ENCODE results near the gene KLRB1. TPM values are rescaled to one million over a fixed set of nuclear protein-coding genes. Genes with fewer than 3 reads are reported as not detected.
A peak's percentile ranks its signal among the peaks of the same experiment; 100 is the strongest.
"Not testable (repeated sequence)": the region's sequence is repeated elsewhere in the genome, so short reads cannot be mapped to it uniquely, and the experiment has no call there.

Gene KLRB1
- polyA plus RNA-seq, 1 donor (not counting 4 experiments of a cell fraction or from before 2014, with no cell fraction given), result not detected

GRCh38 chr12:9564418-9564817, 43.3 kb downstream of the KLRB1 start:
- H3K27ac ChIP-seq (ENCODE audit: control insufficient read depth, insufficient read depth, low read length); DNase-seq (ENCODE audit: low read depth, low spot score); H3K9me3 ChIP-seq (ENCODE audit: control insufficient read depth, low read depth, low read length); H3K4me1 ChIP-seq (ENCODE audit: control insufficient read depth, extremely low read depth, insufficient read depth, low read length); H3K9me1 ChIP-seq (ENCODE audit: control insufficient read depth, extremely low read depth, insufficient read depth, low read length); H2AFZ ChIP-seq (ENCODE audit: control insufficient read depth, low read length); H3K36me3 ChIP-seq (ENCODE audit: control insufficient read depth in 2 of 2, extremely low read depth in 1 of 2, insufficient read depth in 2 of 2, low read length in 2 of 2); H3K4me2 ChIP-seq (ENCODE audit: control insufficient read depth, extremely low read depth, insufficient read depth, low read depth, low read length); dilution Hi-C loops (cut with MboI; ENCODE audit: extremely low pct_ligation_motif_present, low sequenced_read_pairs); H3K79me2 ChIP-seq (ENCODE audit: control insufficient read depth, insufficient read depth, low read length); H4K20me1 ChIP-seq (ENCODE audit: control insufficient read depth, extremely low read depth, insufficient read depth, low read length); H3K27me3 ChIP-seq (ENCODE audit: control insufficient read depth, extremely low read depth, insufficient read depth, low read length); H3K9ac ChIP-seq (ENCODE audit: control insufficient read depth, extremely low read depth, insufficient read depth, low read length); H3K4me3 ChIP-seq (ENCODE audit: control insufficient read depth in 2 of 3, extremely low read depth in 1 of 3, insufficient read depth in 2 of 3, low read depth in 1 of 3, low read length in 3 of 3): not testable (repeated sequence)
- peak; percentile 74 for FAIRE-seq

GRCh38 chr12:9562841-9563453, 44.8 kb downstream of the KLRB1 start:
- dilution Hi-C loops (cut with MboI; ENCODE audit: extremely low pct_ligation_motif_present, low sequenced_read_pairs); H3K4me2 ChIP-seq (ENCODE audit: control insufficient read depth, extremely low read depth, insufficient read depth, low read depth, low read length): not testable (repeated sequence)
- peak; percentile 91 for FAIRE-seq

GRCh38 chr12:9545489-9545888, 62.2 kb downstream of the KLRB1 start:
- H3K79me2 ChIP-seq (ENCODE audit: control insufficient read depth, insufficient read depth, low read length); H4K20me1 ChIP-seq (ENCODE audit: control insufficient read depth, extremely low read depth, insufficient read depth, low read length); H3K9me1 ChIP-seq (ENCODE audit: control insufficient read depth, extremely low read depth, insufficient read depth, low read length); H3K9ac ChIP-seq (ENCODE audit: control insufficient read depth, extremely low read depth, insufficient read depth, low read length); H3K27me3 ChIP-seq (ENCODE audit: control insufficient read depth, extremely low read depth, insufficient read depth, low read length); dilution Hi-C loops (cut with MboI; ENCODE audit: extremely low pct_ligation_motif_present, low sequenced_read_pairs); H3K27ac ChIP-seq (ENCODE audit: control insufficient read depth, insufficient read depth, low read length); H3K36me3 ChIP-seq (ENCODE audit: control insufficient read depth in 2 of 2, extremely low read depth in 1 of 2, insufficient read depth in 2 of 2, low read length in 2 of 2); H3K9me3 ChIP-seq (ENCODE audit: control insufficient read depth, low read depth, low read length); H3K4me1 ChIP-seq (ENCODE audit: control insufficient read depth, extremely low read depth, insufficient read depth, low read length); DNase-seq (ENCODE audit: low read depth, low spot score); H3K4me3 ChIP-seq (ENCODE audit: control insufficient read depth in 2 of 3, extremely low read depth in 1 of 3, insufficient read depth in 2 of 3, low read depth in 1 of 3, low read length in 3 of 3); H3K4me2 ChIP-seq (ENCODE audit: control insufficient read depth, extremely low read depth, insufficient read depth, low read depth, low read length); H2AFZ ChIP-seq (ENCODE audit: control insufficient read depth, low read length): not testable (repeated sequence)
- FAIRE-seq, result peak; percentile 96

More at GRCh38 chr12:9562841-9563453, 44.8 kb downstream of the KLRB1 start:
- H3K27me3 ChIP-seq (ENCODE audit: control insufficient read depth, extremely low read depth, insufficient read depth, low read length); H2AFZ ChIP-seq (ENCODE audit: control insufficient read depth, low read length); H3K4me3 ChIP-seq (ENCODE audit: control insufficient read depth in 2 of 3, extremely low read depth in 1 of 3, insufficient read depth in 2 of 3, low read depth in 1 of 3, low read length in 3 of 3); H4K20me1 ChIP-seq (ENCODE audit: control insufficient read depth, extremely low read depth, insufficient read depth, low read length); H3K4me1 ChIP-seq (ENCODE audit: control insufficient read depth, extremely low read depth, insufficient read depth, low read length); DNase-seq (ENCODE audit: low read depth, low spot score); H3K9ac ChIP-seq (ENCODE audit: control insufficient read depth, extremely low read depth, insufficient read depth, low read length); H3K79me2 ChIP-seq (ENCODE audit: control insufficient read depth, insufficient read depth, low read length); H3K9me3 ChIP-seq (ENCODE audit: control insufficient read depth, low read depth, low read length); H3K9me1 ChIP-seq (ENCODE audit: control insufficient read depth, extremely low read depth, insufficient read depth, low read length); H3K36me3 ChIP-seq (ENCODE audit: control insufficient read depth in 2 of 2, extremely low read depth in 1 of 2, insufficient read depth in 2 of 2, low read length in 2 of 2); H3K27ac ChIP-seq (ENCODE audit: control insufficient read depth, insufficient read depth, low read length): not testable (repeated sequence)

Small RNA genes lying within 50 kb of the gene (small RNA-seq; reads per million reads assigned to genes)
- gene AC010186.4 (ENCODE audit: insufficient read length in 3 of 3, low read depth in 3 of 3, low replicate concordance in 1 of 3) (0 reads per million in 3 experiments), gene RNU6-700P (ENCODE audit: insufficient read length in 3 of 3, low read depth in 3 of 3, low replicate concordance in 1 of 3) (0 reads per million in 3 experiments)

Other genes with a start within 250 kb of the KLRB1 start
- gene CLEC2D, start 61.8 kb upstream of the KLRB1 start, polyA plus RNA-seq, result 0.65 to 2.3 TPM (median 1.6 TPM) in 3 replicates
- gene CLECL1, start 125.2 kb upstream of the KLRB1 start, polyA plus RNA-seq, result not detected in 3 replicates
- gene CD69, start 153.0 kb upstream of the KLRB1 start, polyA plus RNA-seq, result not detected in 3 replicates
- gene KLRF1, start 219.6 kb upstream of the KLRB1 start, polyA plus RNA-seq, result 0.12 TPM in 1 of 3 replicates, not detected in the others